ENCODE results near the gene KCNH1. TPM values are rescaled to one million over a fixed set of nuclear protein-coding genes. Genes with fewer than 3 reads are reported as not detected.

The KCNH1 gene
- total and polyA plus RNA-seq, 2 experiments from 2014 or later, result 0.28 TPM; not detected in 1

DNA sequence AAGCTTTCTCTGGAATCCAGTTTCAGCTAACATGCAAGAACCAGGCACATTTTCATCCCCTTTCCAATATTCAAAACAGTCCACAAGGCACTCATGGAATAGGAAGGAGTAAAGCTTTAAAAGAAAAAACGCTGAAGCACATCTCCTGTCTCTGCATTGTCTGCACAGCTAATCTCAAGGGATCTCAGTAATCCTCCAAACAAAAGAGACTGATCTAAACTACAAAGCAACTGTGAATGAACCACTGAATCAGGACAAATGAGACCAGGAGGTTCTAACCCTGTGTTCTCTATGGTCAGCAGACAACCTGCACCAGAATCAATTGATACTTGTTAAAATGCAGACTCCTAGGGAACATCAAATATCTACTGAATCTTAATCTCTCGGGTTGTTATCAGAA, 406.2 kb downstream of the KCNH1 start:
- no peaks in the 10 kb centered on the region for H3F3A ChIP-seq (replicated peaks; ENCODE audit: low read depth)
- no peaks in the 10 kb centered on the region for H3K36me3 ChIP-seq (ENCODE audit: insufficient read depth)
- peaks cover 3% of the 10 kb centered on the region; the same call in 1 of the 2 replicates for H4K20me1 ChIP-seq (replicated peaks; ENCODE audit: insufficient read depth)
- no peak for TF ChIP-seq CREB1 (CRISPR knock-in tag; IDR thresholded peaks at IDR 0.05; ENCODE audit: low read depth)
- TF ChIP-seq ZNF331 (CRISPR knock-in tag; IDR thresholded peaks at IDR 0.05; ENCODE audit: low read depth), result no peak
- no peak for TF ChIP-seq EZH2 (IDR thresholded peaks at IDR 0.05; ENCODE audit: low read depth, unreplicated experiment)
- TF ChIP-seq, protein P1, sequence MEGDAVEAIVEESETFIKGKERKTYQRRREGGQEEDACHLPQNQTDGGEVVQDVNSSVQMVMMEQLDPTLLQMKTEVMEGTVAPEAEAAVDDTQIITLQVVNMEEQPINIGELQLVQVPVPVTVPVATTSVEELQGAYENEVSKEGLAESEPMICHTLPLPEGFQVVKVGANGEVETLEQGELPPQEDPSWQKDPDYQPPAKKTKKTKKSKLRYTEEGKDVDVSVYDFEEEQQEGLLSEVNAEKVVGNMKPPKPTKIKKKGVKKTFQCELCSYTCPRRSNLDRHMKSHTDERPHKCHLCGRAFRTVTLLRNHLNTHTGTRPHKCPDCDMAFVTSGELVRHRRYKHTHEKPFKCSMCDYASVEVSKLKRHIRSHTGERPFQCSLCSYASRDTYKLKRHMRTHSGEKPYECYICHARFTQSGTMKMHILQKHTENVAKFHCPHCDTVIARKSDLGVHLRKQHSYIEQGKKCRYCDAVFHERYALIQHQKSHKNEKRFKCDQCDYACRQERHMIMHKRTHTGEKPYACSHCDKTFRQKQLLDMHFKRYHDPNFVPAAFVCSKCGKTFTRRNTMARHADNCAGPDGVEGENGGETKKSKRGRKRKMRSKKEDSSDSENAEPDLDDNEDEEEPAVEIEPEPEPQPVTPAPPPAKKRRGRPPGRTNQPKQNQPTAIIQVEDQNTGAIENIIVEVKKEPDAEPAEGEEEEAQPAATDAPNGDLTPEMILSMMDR (conservative IDR thresholded peaks at IDR 0.05; ENCODE audit: low read depth in 2 of 2), result no peak
- no peak for TF ChIP-seq EZH2phosphoT487 (IDR thresholded peaks at IDR 0.05; ENCODE audit: unreplicated experiment)
- TF ChIP-seq, protein P2, sequence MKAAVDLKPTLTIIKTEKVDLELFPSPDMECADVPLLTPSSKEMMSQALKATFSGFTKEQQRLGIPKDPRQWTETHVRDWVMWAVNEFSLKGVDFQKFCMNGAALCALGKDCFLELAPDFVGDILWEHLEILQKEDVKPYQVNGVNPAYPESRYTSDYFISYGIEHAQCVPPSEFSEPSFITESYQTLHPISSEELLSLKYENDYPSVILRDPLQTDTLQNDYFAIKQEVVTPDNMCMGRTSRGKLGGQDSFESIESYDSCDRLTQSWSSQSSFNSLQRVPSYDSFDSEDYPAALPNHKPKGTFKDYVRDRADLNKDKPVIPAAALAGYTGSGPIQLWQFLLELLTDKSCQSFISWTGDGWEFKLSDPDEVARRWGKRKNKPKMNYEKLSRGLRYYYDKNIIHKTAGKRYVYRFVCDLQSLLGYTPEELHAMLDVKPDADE (IDR thresholded peaks at IDR 0.05), result no peak
- TF ChIP-seq, protein P3, sequence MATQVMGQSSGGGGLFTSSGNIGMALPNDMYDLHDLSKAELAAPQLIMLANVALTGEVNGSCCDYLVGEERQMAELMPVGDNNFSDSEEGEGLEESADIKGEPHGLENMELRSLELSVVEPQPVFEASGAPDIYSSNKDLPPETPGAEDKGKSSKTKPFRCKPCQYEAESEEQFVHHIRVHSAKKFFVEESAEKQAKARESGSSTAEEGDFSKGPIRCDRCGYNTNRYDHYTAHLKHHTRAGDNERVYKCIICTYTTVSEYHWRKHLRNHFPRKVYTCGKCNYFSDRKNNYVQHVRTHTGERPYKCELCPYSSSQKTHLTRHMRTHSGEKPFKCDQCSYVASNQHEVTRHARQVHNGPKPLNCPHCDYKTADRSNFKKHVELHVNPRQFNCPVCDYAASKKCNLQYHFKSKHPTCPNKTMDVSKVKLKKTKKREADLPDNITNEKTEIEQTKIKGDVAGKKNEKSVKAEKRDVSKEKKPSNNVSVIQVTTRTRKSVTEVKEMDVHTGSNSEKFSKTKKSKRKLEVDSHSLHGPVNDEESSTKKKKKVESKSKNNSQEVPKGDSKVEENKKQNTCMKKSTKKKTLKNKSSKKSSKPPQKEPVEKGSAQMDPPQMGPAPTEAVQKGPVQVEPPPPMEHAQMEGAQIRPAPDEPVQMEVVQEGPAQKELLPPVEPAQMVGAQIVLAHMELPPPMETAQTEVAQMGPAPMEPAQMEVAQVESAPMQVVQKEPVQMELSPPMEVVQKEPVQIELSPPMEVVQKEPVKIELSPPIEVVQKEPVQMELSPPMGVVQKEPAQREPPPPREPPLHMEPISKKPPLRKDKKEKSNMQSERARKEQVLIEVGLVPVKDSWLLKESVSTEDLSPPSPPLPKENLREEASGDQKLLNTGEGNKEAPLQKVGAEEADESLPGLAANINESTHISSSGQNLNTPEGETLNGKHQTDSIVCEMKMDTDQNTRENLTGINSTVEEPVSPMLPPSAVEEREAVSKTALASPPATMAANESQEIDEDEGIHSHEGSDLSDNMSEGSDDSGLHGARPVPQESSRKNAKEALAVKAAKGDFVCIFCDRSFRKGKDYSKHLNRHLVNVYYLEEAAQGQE (IDR thresholded peaks at IDR 0.05; ENCODE audit: unreplicated experiment), result no peak
- no peak for TF ChIP-seq ZNF114 (CRISPR knock-in tag; IDR thresholded peaks at IDR 0.05)
- TF ChIP-seq POLR2AphosphoS5 (IDR thresholded peaks at IDR 0.05; ENCODE audit: low read depth), result no peak
- TF ChIP-seq NANOG (IDR thresholded peaks at IDR 0.05; ENCODE audit: borderline replicate concordance), result no peak
- TF ChIP-seq JUNB (IDR thresholded peaks at IDR 0.05; ENCODE audit: unreplicated experiment), result no peak
- TF ChIP-seq, protein P4, sequence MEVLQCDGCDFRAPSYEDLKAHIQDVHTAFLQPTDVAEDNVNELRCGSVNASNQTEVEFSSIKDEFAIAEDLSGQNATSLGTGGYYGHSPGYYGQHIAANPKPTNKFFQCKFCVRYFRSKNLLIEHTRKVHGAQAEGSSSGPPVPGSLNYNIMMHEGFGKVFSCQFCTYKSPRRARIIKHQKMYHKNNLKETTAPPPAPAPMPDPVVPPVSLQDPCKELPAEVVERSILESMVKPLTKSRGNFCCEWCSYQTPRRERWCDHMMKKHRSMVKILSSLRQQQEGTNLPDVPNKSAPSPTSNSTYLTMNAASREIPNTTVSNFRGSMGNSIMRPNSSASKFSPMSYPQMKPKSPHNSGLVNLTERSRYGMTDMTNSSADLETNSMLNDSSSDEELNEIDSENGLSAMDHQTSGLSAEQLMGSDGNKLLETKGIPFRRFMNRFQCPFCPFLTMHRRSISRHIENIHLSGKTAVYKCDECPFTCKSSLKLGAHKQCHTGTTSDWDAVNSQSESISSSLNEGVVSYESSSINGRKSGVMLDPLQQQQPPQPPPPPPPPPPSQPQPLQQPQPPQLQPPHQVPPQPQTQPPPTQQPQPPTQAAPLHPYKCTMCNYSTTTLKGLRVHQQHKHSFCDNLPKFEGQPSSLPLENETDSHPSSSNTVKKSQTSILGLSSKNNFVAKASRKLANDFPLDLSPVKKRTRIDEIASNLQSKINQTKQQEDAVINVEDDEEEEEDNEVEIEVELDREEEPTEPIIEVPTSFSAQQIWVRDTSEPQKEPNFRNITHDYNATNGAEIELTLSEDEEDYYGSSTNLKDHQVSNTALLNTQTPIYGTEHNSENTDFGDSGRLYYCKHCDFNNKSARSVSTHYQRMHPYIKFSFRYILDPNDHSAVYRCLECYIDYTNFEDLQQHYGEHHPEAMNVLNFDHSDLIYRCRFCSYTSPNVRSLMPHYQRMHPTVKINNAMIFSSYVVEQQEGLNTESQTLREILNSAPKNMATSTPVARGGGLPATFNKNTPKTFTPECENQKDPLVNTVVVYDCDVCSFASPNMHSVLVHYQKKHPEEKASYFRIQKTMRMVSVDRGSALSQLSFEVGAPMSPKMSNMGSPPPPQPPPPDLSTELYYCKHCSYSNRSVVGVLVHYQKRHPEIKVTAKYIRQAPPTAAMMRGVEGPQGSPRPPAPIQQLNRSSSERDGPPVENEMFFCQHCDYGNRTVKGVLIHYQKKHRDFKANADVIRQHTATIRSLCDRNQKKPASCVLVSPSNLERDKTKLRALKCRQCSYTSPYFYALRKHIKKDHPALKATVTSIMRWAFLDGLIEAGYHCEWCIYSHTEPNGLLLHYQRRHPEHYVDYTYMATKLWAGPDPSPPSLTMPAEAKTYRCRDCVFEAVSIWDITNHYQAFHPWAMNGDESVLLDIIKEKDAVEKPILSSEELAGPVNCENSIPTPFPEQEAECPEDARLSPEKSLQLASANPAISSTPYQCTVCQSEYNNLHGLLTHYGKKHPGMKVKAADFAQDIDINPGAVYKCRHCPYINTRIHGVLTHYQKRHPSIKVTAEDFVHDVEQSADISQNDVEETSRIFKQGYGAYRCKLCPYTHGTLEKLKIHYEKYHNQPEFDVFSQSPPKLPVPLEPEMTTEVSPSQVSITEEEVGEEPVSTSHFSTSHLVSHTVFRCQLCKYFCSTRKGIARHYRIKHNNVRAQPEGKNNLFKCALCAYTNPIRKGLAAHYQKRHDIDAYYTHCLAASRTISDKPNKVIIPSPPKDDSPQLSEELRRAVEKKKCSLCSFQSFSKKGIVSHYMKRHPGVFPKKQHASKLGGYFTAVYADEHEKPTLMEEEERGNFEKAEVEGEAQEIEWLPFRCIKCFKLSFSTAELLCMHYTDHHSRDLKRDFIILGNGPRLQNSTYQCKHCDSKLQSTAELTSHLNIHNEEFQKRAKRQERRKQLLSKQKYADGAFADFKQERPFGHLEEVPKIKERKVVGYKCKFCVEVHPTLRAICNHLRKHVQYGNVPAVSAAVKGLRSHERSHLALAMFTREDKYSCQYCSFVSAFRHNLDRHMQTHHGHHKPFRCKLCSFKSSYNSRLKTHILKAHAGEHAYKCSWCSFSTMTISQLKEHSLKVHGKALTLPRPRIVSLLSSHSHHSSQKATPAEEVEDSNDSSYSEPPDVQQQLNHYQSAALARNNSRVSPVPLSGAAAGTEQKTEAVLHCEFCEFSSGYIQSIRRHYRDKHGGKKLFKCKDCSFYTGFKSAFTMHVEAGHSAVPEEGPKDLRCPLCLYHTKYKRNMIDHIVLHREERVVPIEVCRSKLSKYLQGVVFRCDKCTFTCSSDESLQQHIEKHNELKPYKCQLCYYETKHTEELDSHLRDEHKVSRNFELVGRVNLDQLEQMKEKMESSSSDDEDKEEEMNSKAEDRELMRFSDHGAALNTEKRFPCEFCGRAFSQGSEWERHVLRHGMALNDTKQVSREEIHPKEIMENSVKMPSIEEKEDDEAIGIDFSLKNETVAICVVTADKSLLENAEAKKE (CRISPR knock-in tag; IDR thresholded peaks at IDR 0.05), result no peak
- TF ChIP-seq STAT1 (IDR thresholded peaks at IDR 0.05; ENCODE audit: unreplicated experiment), result no peak
- H3K27me3 Mint-ChIP-seq (ENCODE audit: insufficient read depth, low read depth, poor library complexity), result peaks cover 2% of the 10 kb centered on the region
- no peaks in the 10 kb centered on the region for H3K36me3 Mint-ChIP-seq (ENCODE audit: low read depth)
- no peaks in the 10 kb centered on the region for H3K79me2 ChIP-seq (replicated peaks; ENCODE audit: insufficient read depth)
- ATAC-seq (no peak), DNase-seq (ENCODE audit: low spot score) (no peak)
- H3K4me1 Mint-ChIP-seq, result peaks cover 12% of the 10 kb centered on the region; the same call in 2 of the 3 replicates
- no peak overlapping the region for H3K27ac Mint-ChIP-seq
- peaks cover 12% of the 10 kb centered on the region for H3K4me1 ChIP-seq (ENCODE audit: insufficient read depth)
- H3K4me3 Mint-ChIP-seq, result no peak overlapping the region
- no peak overlapping the region for H3K4me2 ChIP-seq
- H2AFZ ChIP-seq, result no peak overlapping the region
- H3K27me3 ChIP-seq (ENCODE audit: insufficient read depth), result no peaks in the 10 kb centered on the region
- no peak overlapping the region for H3K27ac ChIP-seq (ENCODE audit: low read depth)
- H3K9me2 ChIP-seq (ENCODE audit: insufficient read depth), result no peaks in the 10 kb centered on the region
- no peaks in the 10 kb centered on the region for H3K9me3 Mint-ChIP-seq
- no peak overlapping the region for H3K4me3 ChIP-seq

All from GM23338 (cell line).